GM21423 (cell line): Measurements from ENCODE around the gene CCDC158.
"Not testable (repeated sequence)": the region's sequence is repeated elsewhere in the genome, so short reads cannot be mapped to it uniquely, and the experiment has no call there.

Experiments
- ATAC-seq: cut with Tn5 transposase; IDR thresholded peaks from one replicate; pipeline ENCODE4 v1.9.1; 2021; ENCODE audit warnings: mild to moderate bottlenecking, moderate library complexity; ENCODE audit not compliant: unreplicated experiment

The CCDC158 gene

GRCh38 chr4:76282941-76283689, 137.8 kb downstream of the CCDC158 start:
- ATAC-seq, result no peak

GRCh38 chr4:76281594-76281993, 139.3 kb downstream of the CCDC158 start:
- not testable (repeated sequence) for ATAC-seq

- no peak for ATAC-seq
Observed at GRCh38 chr4:76280488-76281441, 140.2 kb downstream of the CCDC158 start.

GRCh38 chr4:76279462-76279861, 141.5 kb downstream of the CCDC158 start:
- ATAC-seq, result no peak

- no peak for ATAC-seq
Observed at GRCh38 chr4:76278583-76278982, 142.4 kb downstream of the CCDC158 start.

- no peak for ATAC-seq
Observed at GRCh38 chr4:76277667-76278066, 143.3 kb downstream of the CCDC158 start.

- no peak for ATAC-seq
Observed at GRCh38 chr4:76276813-76277212, 144.1 kb downstream of the CCDC158 start.

GRCh38 chr4:76275486-76276124, 145.3 kb downstream of the CCDC158 start:
- ATAC-seq, result no peak

- ATAC-seq, result no peak
Observed at GRCh38 chr4:76272999-76273398, 147.9 kb downstream of the CCDC158 start.

- ATAC-seq, result no peak
Observed at GRCh38 chr4:76272582-76272981, 148.4 kb downstream of the CCDC158 start.

- ATAC-seq, result no peak
Observed at GRCh38 chr4:76272073-76272472, 148.9 kb downstream of the CCDC158 start.

- no peak for ATAC-seq
Observed at GRCh38 chr4:76271248-76271647, 149.7 kb downstream of the CCDC158 start.

GRCh38 chr4:76270244-76271175, 150.4 kb downstream of the CCDC158 start:
- ATAC-seq, result no peak

GRCh38 chr4:76267811-76268210, 153.1 kb downstream of the CCDC158 start:
- no peak for ATAC-seq

- ATAC-seq, result no peak
Observed at GRCh38 chr4:76266627-76267026, 154.3 kb downstream of the CCDC158 start.

GRCh38 chr4:76265631-76266218, 155.2 kb downstream of the CCDC158 start:
- ATAC-seq, result no peak
